Fibroblast of the aortic adventitia (primary cell): ENCODE data around the gene MTIF2. TPM values are rescaled to one million over a fixed set of nuclear protein-coding genes. Genes with fewer than 3 reads are reported as not detected.
"Not testable (repeated sequence)": the region's sequence is repeated elsewhere in the genome, so short reads cannot be mapped to it uniquely, and the experiment has no call there.

Source experiments
- DNase-seq: peaks from one replicate; pipeline ENCODE4 v3.0.0-alpha.2; 2010; ENCODE audit warnings: low read depth
- H3K4me3 ChIP-seq: 2 replicates; pipeline ENCODE4 v1.5.1; 2011; ENCODE audit warnings: low read depth, mild to moderate bottlenecking, control low read depth, low read length, moderate library complexity
- total RNA-seq: library from RNA; depleted of rRNA; stranded (reverse); fragments of >200 nt; gene quantifications from 2 replicates; pipeline ENCODE4 v1.2.3, GENCODE V29; 2012; ENCODE audit warnings: low replicate concordance
- TF ChIP-seq, protein P1 (sequence below): IDR thresholded peaks from 2 replicates; pipeline ENCODE4 v1.5.1; 2011; ENCODE audit warnings: mild to moderate bottlenecking, low read length, control low read depth, inconsistent platforms; ENCODE audit not compliant: insufficient read depth

MTIF2 gene
- total RNA-seq, 1 donor: 37.5 TPM

- no peak for DNase-seq
- TF ChIP-seq, protein P1, sequence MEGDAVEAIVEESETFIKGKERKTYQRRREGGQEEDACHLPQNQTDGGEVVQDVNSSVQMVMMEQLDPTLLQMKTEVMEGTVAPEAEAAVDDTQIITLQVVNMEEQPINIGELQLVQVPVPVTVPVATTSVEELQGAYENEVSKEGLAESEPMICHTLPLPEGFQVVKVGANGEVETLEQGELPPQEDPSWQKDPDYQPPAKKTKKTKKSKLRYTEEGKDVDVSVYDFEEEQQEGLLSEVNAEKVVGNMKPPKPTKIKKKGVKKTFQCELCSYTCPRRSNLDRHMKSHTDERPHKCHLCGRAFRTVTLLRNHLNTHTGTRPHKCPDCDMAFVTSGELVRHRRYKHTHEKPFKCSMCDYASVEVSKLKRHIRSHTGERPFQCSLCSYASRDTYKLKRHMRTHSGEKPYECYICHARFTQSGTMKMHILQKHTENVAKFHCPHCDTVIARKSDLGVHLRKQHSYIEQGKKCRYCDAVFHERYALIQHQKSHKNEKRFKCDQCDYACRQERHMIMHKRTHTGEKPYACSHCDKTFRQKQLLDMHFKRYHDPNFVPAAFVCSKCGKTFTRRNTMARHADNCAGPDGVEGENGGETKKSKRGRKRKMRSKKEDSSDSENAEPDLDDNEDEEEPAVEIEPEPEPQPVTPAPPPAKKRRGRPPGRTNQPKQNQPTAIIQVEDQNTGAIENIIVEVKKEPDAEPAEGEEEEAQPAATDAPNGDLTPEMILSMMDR: no peak
- peak overlapping the region; percentile 95 for H3K4me3 ChIP-seq
These were observed 634 bp downstream of the MTIF2 start for GRCh38 chr2:55268288-55268906.

- not testable (repeated sequence) for DNase-seq, H3K4me3 ChIP-seq
These were observed 9.4 kb downstream of the MTIF2 start for GRCh38 chr2:55259586-55259985.

GRCh38 chr2:55252832-55253231 lies 16.2 kb downstream of the MTIF2 start:
- H3K4me3 ChIP-seq: no peak overlapping the region
- DNase-seq: no peak
- TF ChIP-seq, protein P1: no peak

DNA sequence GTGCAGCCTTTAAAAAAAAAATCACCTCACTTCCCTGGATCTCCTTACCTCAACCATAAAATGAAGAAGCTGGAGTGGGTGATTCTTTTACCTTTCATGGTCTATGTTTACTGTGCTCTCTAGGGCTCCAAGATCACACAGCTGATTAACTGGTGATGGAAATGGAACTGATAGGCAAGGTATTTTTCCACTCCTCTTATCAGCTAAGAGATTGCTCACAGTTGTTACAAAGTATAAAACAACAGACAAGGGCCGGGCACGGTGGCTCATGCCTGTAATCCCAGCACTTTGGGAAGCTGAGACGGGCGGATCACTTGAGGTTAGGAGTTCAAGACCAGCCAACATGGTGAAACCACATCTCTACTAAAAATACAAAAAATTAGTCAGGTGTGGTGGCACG lies 22.0 kb downstream of the MTIF2 start:
- no peak overlapping the region for H3K4me3 ChIP-seq
- TF ChIP-seq, protein P1: no peak
- DNase-seq: no peak

DNA sequence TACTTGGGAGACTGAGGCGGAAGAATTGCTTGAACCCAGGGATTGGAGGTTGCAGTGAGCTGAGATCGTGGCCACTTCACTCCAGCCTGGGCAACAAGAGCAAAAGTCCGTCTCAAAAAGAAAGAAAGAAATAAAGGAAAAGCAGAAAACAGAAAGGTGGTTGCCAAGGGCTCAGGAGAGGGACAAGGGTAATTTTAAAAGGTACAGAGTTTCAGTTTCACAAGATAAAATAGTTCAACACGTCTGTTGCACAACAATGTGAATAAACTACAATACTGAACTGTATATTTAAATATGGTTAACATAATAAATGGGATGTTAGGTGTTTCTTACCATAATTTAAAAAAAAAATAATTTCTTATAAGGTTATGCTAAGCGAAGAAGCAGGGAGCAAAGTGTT lies 23.6 kb downstream of the MTIF2 start:
- H3K4me3 ChIP-seq: no peak overlapping the region
- DNase-seq: no peak
- TF ChIP-seq, protein P1: no peak

- no peak overlapping the region for H3K4me3 ChIP-seq
- TF ChIP-seq, protein P1: no peak
- no peak for DNase-seq
These were observed 26.4 kb downstream of the MTIF2 start for GRCh38 chr2:55242617-55243016.

- not testable (repeated sequence) for DNase-seq, H3K4me3 ChIP-seq
These were observed 27.4 kb downstream of the MTIF2 start for GRCh38 chr2:55241582-55241981.

DNA sequence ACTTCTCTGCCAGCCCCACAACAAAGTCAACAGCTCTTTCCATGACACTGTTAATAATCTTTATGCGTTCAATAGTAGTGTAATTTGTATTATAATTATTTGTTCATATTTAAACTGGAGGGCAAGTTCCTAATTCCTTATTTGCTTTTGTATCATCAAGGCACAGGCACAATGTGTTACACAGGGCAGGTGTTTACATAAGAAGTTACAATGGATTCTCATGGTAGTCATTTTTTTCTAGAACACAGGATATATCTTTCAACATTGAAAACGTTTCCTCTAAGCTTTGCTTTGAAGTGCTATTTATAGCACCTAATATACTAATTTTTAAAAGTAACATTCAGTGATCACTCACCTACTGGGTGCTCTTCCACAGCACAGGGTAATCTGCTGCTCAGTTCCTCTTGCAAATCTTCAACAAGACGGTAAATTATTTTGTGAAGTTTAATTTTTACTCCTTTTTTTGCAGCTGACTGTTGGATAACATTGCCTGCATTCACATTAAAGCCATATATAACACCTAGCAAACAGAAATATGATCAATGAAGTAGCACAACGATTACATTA lies 29.3 kb downstream of the MTIF2 start:
- no peak overlapping the region for H3K4me3 ChIP-seq
- TF ChIP-seq, protein P1: no peak
- DNase-seq: no peak
